Embryonic facial prominence (tissue), 1 donor: ENCODE measurements around the gene B3GNT8.
"Not testable (repeated sequence)": the region's sequence is repeated elsewhere in the genome, so short reads cannot be mapped to it uniquely, and the experiment has no call there.

Experiments used
- DNase-seq: peaks from one replicate; pipeline ENCODE4 v3.0.0-alpha.2; 2016; ENCODE audit errors: extremely low spot score

Gene B3GNT8

DNA sequence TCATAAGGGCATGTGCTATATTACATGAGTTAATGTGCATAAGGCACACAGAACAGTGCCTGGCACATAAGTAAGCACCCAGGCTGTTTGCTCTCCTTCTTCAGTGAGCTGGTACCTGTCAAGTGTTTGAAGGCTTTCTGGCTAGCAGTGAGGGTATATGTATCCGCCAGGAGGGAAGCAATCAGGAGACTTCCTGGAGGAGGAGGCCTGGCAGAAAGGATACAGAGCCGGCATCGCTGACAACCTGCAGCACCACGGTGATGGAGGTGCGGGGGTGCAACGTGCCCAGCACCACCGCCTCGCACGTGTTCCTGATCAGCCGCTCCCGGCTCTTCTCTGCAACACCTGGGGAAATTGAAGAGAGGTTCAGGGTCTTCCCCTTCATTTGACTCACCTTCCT, 35.6 kb downstream of the B3GNT8 start:
- no peak for DNase-seq

DNA sequence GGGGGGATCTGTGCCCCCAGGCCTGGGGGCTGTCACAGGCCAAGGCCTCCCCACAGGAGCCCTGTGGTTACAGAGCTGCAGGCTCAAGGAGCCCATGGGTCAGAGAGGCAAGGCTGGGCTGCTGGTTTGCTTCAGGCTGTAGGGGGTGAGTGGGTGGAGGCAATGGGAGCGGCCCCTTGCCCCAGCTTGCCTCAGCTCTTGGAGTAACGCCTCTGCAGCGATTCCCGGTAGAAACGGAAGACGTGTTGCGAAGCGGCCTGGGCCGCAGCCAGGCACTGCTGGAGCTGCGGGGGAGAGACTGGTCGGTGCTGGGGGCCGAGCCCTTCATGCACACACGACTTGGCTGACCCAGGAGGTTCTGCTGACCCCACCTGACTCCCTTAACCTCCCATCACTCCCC, 40.7 kb downstream of the B3GNT8 start:
- DNase-seq: no peak

GRCh38 chr19:41384351-41384750, 42.8 kb downstream of the B3GNT8 start:
- no peak for DNase-seq

- DNase-seq: not testable (repeated sequence)
These were observed 45.6 kb downstream of the B3GNT8 start for GRCh38 chr19:41381536-41381935.

GRCh38 chr19:41377977-41378709, 49.0 kb downstream of the B3GNT8 start:
- no peak for DNase-seq

DNA sequence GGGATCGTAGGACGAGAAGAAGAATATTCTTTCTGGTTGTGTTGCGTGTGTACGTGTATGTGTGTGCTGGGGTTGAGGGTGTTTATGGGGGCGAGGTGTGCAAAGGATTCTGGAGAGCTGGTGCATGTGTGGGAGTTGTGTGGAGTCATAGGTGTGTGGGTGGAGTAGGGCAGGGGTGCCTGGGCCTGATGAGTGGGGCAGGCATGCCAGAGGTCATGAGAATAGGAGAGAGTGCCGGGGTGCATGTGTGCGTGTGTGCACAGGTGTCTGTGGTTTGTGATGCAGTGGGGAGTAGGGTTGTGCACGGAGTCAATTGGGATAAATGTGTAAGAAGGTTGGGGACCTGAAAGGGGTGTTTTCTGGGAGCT, 50.2 kb downstream of the B3GNT8 start:
- DNase-seq: no peak

GRCh38 chr19:41376241-41376997, 50.8 kb downstream of the B3GNT8 start, which contains the start of gene TMEM91:
TSS of gene TMEM91 (plus strand) at chr19:41376533. CDS start at chr19:41378310, 1,777 bp downstream.
- no peak for DNase-seq
